Measurements from ENCODE around the gene STK17A. TPM values are rescaled to one million over a fixed set of nuclear protein-coding genes. Genes with fewer than 3 reads are reported as not detected.
"Not testable (repeated sequence)": the region's sequence is repeated elsewhere in the genome, so short reads cannot be mapped to it uniquely, and the experiment has no call there.

The STK17A gene
- total RNA-seq, 2 experiments from 2014 or later: 89.5 to 90.3 TPM

- H3K27me3 Mint-ChIP-seq; H3K9me3 Mint-ChIP-seq; H3K4me3 Mint-ChIP-seq; H3K36me3 Mint-ChIP-seq (ENCODE audit: low read depth); H3K27ac Mint-ChIP-seq; DNase-seq: not testable (repeated sequence)
- H3K4me1 Mint-ChIP-seq: peaks cover 40% of the 10 kb centered on the region
- ChIA-PET POLR2A (interaction anchor here (2.7 kb wide), 1 partner anchor 12 kb away, joined by 13 read pairs; no protein-coding TSS in a partner anchor), CTCF (interaction anchor here (1.8 to 3.8 kb wide), 3 partner anchors 8 to 264 kb away, joined by 5 to 75 read pairs (median 22); partner anchors contain the start of gene STK17A)
These were observed 9.1 kb upstream of the STK17A start for GRCh38 chr7:43573832-43574231.

- no peak overlapping the region for H3K4me3 Mint-ChIP-seq
- H3K4me1 Mint-ChIP-seq: peaks cover 33% of the 10 kb centered on the region
- no peak for DNase-seq
- peaks cover 3% of the 10 kb centered on the region for H3K27me3 Mint-ChIP-seq
- H3K9me3 Mint-ChIP-seq: no peaks in the 10 kb centered on the region
- ChIA-PET POLR2A (interaction anchor here (1.2 to 1.4 kb wide), 2 partner anchors 74 to 124 kb away, joined by 5 to 6 read pairs; no protein-coding TSS in a partner anchor), CTCF (interaction anchor here (0.9 to 1.4 kb wide), 3 partner anchors 124 to 634 kb away, joined by 3 to 4 read pairs (median 3); no protein-coding TSS in a partner anchor)
- no peaks in the 10 kb centered on the region for H3K36me3 Mint-ChIP-seq (ENCODE audit: low read depth)
- H3K27ac Mint-ChIP-seq: no peak overlapping the region
These were observed 7.4 kb upstream of the STK17A start for GRCh38 chr7:43575506-43575905.

GRCh38 chr7:43576241-43576640, 6.7 kb upstream of the STK17A start:
- ChIA-PET CTCF (no interaction called here), POLR2A (no interaction called here)
- H3K4me1 Mint-ChIP-seq: peaks cover 28% of the 10 kb centered on the region
- H3K9me3 Mint-ChIP-seq: no peaks in the 10 kb centered on the region
- no peak overlapping the region for H3K4me3 Mint-ChIP-seq
- DNase-seq: no peak
- H3K27me3 Mint-ChIP-seq: peaks cover 7% of the 10 kb centered on the region
- no peaks in the 10 kb centered on the region for H3K36me3 Mint-ChIP-seq (ENCODE audit: low read depth)
- H3K27ac Mint-ChIP-seq: no peak overlapping the region

GRCh38 chr7:43577485-43577951, 5.4 kb upstream of the STK17A start:
- no peaks in the 10 kb centered on the region for H3K36me3 Mint-ChIP-seq (ENCODE audit: low read depth)
- ChIA-PET CTCF (no interaction called here), POLR2A (interaction anchor here (1.5 kb wide), 1 partner anchor 123 kb away, joined by 3 read pairs; no protein-coding TSS in a partner anchor)
- H3K27me3 Mint-ChIP-seq: peaks cover 18% of the 10 kb centered on the region
- H3K9me3 Mint-ChIP-seq: no peaks in the 10 kb centered on the region
- no peak overlapping the region for H3K27ac Mint-ChIP-seq
- peaks cover 26% of the 10 kb centered on the region for H3K4me1 Mint-ChIP-seq
- H3K4me3 Mint-ChIP-seq: no peak overlapping the region
- DNase-seq: no peak

GRCh38 chr7:43583424-43584194, 701 bp downstream of the STK17A start:
- DNase-seq: peak; percentile 76
- peaks cover 32% of the 10 kb centered on the region for H3K4me1 Mint-ChIP-seq
- POLR2A ChIA-PET: interaction anchor here (0.6 to 11.0 kb wide), 31 partner anchors 8 to 651 kb away, joined by 3 to 304 read pairs (median 6); partner anchors contain the start of genes COA1, DBNL, MRPL32 and PSMA2
- H3K36me3 Mint-ChIP-seq (ENCODE audit: low read depth): peaks cover 36% of the 10 kb centered on the region
- H3K27ac Mint-ChIP-seq: peak overlapping the region; percentile 100
- CTCF ChIA-PET: interaction anchor here (0.6 to 11.5 kb wide), 66 partner anchors 7 to 655 kb away, joined by 3 to 452 read pairs (median 6); partner anchors contain the start of genes BLVRA, COA1, MRPL32 and MRPS24
- H3K27me3 Mint-ChIP-seq: peaks cover 19% of the 10 kb centered on the region
- peak overlapping the region; percentile 100 for H3K4me3 Mint-ChIP-seq
- H3K9me3 Mint-ChIP-seq: no peaks in the 10 kb centered on the region

- peak; percentile 42 for DNase-seq
- Mint-ChIP-seq H3K4me1 (peaks cover 37% of the 10 kb centered on the region), H3K4me3 (peak overlapping the region; percentile 100), H3K27ac (peak overlapping the region; percentile 100), H3K9me3 (no peaks in the 10 kb centered on the region), H3K27me3 (peaks cover 15% of the 10 kb centered on the region), H3K36me3 (ENCODE audit: low read depth) (peaks cover 40% of the 10 kb centered on the region)
- ChIA-PET POLR2A (interaction anchor here (0.6 to 11.0 kb wide), 13 partner anchors 11 to 653 kb away, joined by 3 to 304 read pairs (median 6); partner anchors contain the start of genes MRPL32 and PSMA2), CTCF (interaction anchor here (1.2 to 11.5 kb wide), 6 partner anchors 11 to 255 kb away, joined by 3 to 452 read pairs (median 4); partner anchors contain the start of gene COA1)
These were observed 1.3 kb downstream of the STK17A start for GRCh38 chr7:43584195-43584586.

- not testable (repeated sequence) for H3K9me3 Mint-ChIP-seq, DNase-seq
- ChIA-PET CTCF (interaction anchor here (1.2 to 11.5 kb wide), 5 partner anchors 10 to 254 kb away, joined by 3 to 452 read pairs (median 5); partner anchors contain the start of gene COA1), POLR2A (interaction anchor here (0.9 to 11.0 kb wide), 12 partner anchors 10 to 654 kb away, joined by 3 to 304 read pairs (median 6); partner anchors contain the start of gene MRPS24)
- Mint-ChIP-seq H3K4me3 (peak overlapping the region; percentile 100), H3K4me1 (peaks cover 42% of the 10 kb centered on the region), H3K27ac (peak overlapping the region; percentile 100), H3K36me3 (ENCODE audit: low read depth) (peaks cover 45% of the 10 kb centered on the region), H3K27me3 (peaks cover 15% of the 10 kb centered on the region)
These were observed 1.8 kb downstream of the STK17A start for GRCh38 chr7:43584733-43585132.

GRCh38 chr7:43585562-43585961, 2.7 kb downstream of the STK17A start:
- H3K9me3 Mint-ChIP-seq: no peaks in the 10 kb centered on the region
- H3K27me3 Mint-ChIP-seq: peaks cover 15% of the 10 kb centered on the region
- peak overlapping the region; percentile 100 for H3K4me3 Mint-ChIP-seq
- H3K36me3 Mint-ChIP-seq (ENCODE audit: low read depth): peaks cover 50% of the 10 kb centered on the region
- no peak for DNase-seq
- H3K27ac Mint-ChIP-seq: peak overlapping the region; percentile 100
- ChIA-PET CTCF (interaction anchor here (1.4 to 11.5 kb wide), 4 partner anchors 9 to 253 kb away, joined by 4 to 452 read pairs (median 60); no protein-coding TSS in a partner anchor), POLR2A (interaction anchor here (0.7 to 11.0 kb wide), 12 partner anchors 9 to 654 kb away, joined by 3 to 304 read pairs (median 7); partner anchors contain the start of genes MRPL32, MRPS24 and PSMA2)
- H3K4me1 Mint-ChIP-seq: peaks cover 50% of the 10 kb centered on the region

- Mint-ChIP-seq H3K27me3 (peaks cover 10% of the 10 kb centered on the region), H3K27ac (peak overlapping the region; percentile 100), H3K36me3 (ENCODE audit: low read depth) (peaks cover 53% of the 10 kb centered on the region), H3K4me1 (peaks cover 56% of the 10 kb centered on the region), H3K9me3 (no peaks in the 10 kb centered on the region), H3K4me3 (peak overlapping the region; percentile 100)
- CTCF ChIA-PET: interaction anchor here (0.7 to 11.5 kb wide), 6 partner anchors 21 to 625 kb away, joined by 3 to 452 read pairs (median 6); no protein-coding TSS in a partner anchor
- POLR2A ChIA-PET: interaction anchor here (0.7 to 11.0 kb wide), 13 partner anchors 14 to 654 kb away, joined by 3 to 304 read pairs (median 6); partner anchors contain the start of genes MRPL32, MRPS24 and PSMA2
- no peak for DNase-seq
These were observed 3.5 kb downstream of the STK17A start for GRCh38 chr7:43586251-43586900.

GRCh38 chr7:43588477-43589132, 5.7 kb downstream of the STK17A start:
- no peak overlapping the region for H3K4me3 Mint-ChIP-seq
- ChIA-PET CTCF (interaction anchor here (1.3 to 11.5 kb wide), 3 partner anchors 60 to 250 kb away, joined by 4 to 452 read pairs (median 115); no protein-coding TSS in a partner anchor), POLR2A (interaction anchor here (1.1 to 11.0 kb wide), 5 partner anchors 60 to 657 kb away, joined by 3 to 304 read pairs (median 4); partner anchors contain the start of genes MRPL32 and PSMA2)
- H3K4me1 Mint-ChIP-seq: peaks cover 65% of the 10 kb centered on the region
- peak overlapping the region; percentile 42 for H3K27ac Mint-ChIP-seq
- peaks cover 58% of the 10 kb centered on the region for H3K36me3 Mint-ChIP-seq (ENCODE audit: low read depth)
- H3K9me3 Mint-ChIP-seq: no peaks in the 10 kb centered on the region
- H3K27me3 Mint-ChIP-seq: no peaks in the 10 kb centered on the region
- no peak for DNase-seq

- Mint-ChIP-seq H3K27me3 (no peaks in the 10 kb centered on the region), H3K4me3 (no peak overlapping the region), H3K9me3 (no peaks in the 10 kb centered on the region), H3K27ac (no peak overlapping the region), H3K4me1 (peaks cover 70% of the 10 kb centered on the region), H3K36me3 (ENCODE audit: low read depth) (peaks cover 56% of the 10 kb centered on the region)
- DNase-seq: no peak
- ChIA-PET POLR2A (interaction anchor here (10.4 to 11.0 kb wide), 2 partner anchors 59 to 111 kb away, joined by 166 to 304 read pairs; no protein-coding TSS in a partner anchor), CTCF (interaction anchor here (11.5 kb wide), 1 partner anchor 111 kb away, joined by 452 read pairs; no protein-coding TSS in a partner anchor)
These were observed 6.2 kb downstream of the STK17A start for GRCh38 chr7:43589133-43589478.
